C4-2B (cell line): ENCODE data around the gene RPL26.

ENCODE experiments used
- CTCF ChIP-seq: fragments of 450-650 bp; conservative IDR thresholded peaks from 2 replicates; pipeline ENCODE4 v1.5.1; 2017; ENCODE audit warnings: mild to moderate bottlenecking
- ZFX ChIP-seq: fragments of 450-650 bp; IDR thresholded peaks from 2 replicates; pipeline ENCODE4 v1.6.1; 2017

GRCh38 chr17:8338753-8339140 lies 44.2 kb downstream of the RPL26 start:
- TF ChIP-seq CTCF, result no peak
- TF ChIP-seq ZFX, result no peak
